Endothelial cell of umbilical vein (primary cell): Measurements from ENCODE around the gene PROM1. TPM values are rescaled to one million over a fixed set of nuclear protein-coding genes. Genes with fewer than 3 reads are reported as not detected.

Experiments used
- BruUV-seq: library from RNA; stranded (reverse); fragments of 400-500 nt; replicated peaks from 2 replicates; lab custom pipeline; 2021; lab: Mats Ljungman, UMichigan
- CTCF ChIA-PET: fragments of 300-600, 350-600 bp; sonication (Branson Sonifier 250); formaldehyde crosslinking; loops from one replicate; lab custom pipeline; 2021; ENCODE audit warnings: antibody characterized with exemption, inconsistent platforms; lab: Charles Lee
- POLR2A ChIA-PET: fragments of 300-600, 350-600 bp; sonication (Branson Sonifier 250); formaldehyde crosslinking; loops from one replicate; lab custom pipeline; 2021; ENCODE audit warnings: antibody characterized with exemption, inconsistent platforms; lab: Charles Lee
- DNase-seq: peaks from one replicate; pipeline ENCODE4 v3.0.0-alpha.2; 2011; ENCODE audit warnings: low read depth, low spot score
- FAIRE-seq: peaks from 2 replicates; lab custom pipeline; 2011; peaks lifted over from hg19 to GRCh38; lab: Jason Lieb, UNC
- H2AFZ ChIP-seq: 2 replicates; pipeline ENCODE4 v1.6.0; 2012; ENCODE audit warnings: low read depth, low read length, control low read depth, inconsistent platforms
- H3K27ac ChIP-seq: 2 replicates; pipeline ENCODE4 v1.5.1; 2011; ENCODE audit warnings: low read depth, mild to moderate bottlenecking, control low read depth, low read length, moderate library complexity; ENCODE audit not compliant: insufficient read depth
- H3K27me3 ChIP-seq, 2 experiments: 2 replicates each; pipeline versions ENCODE4 v1.6.0 to v1.6.1; 2011; ENCODE audit warnings: low read length in 2 of 2, mixed read lengths in 1 of 2; ENCODE audit not compliant: control insufficient read depth in 2 of 2, insufficient read depth in 2 of 2
- H3K36me3 ChIP-seq, 2 experiments: 2 replicates in 1 of 2; 3 replicates in 1 of 2; pipeline ENCODE4 v1.5.1; 2011; ENCODE audit warnings: low read length in 2 of 2, mild to moderate bottlenecking in 1 of 2, moderate library complexity in 1 of 2; ENCODE audit not compliant: control insufficient read depth in 2 of 2, insufficient read depth in 2 of 2; ENCODE audit errors: extremely low read depth in 1 of 2
- H3K4me1 ChIP-seq: 3 replicates; pipeline ENCODE4 v1.5.1; 2011; ENCODE audit warnings: mild to moderate bottlenecking, low read length; ENCODE audit not compliant: control insufficient read depth, insufficient read depth; ENCODE audit errors: extremely low read depth
- H3K4me2 ChIP-seq: 2 replicates; pipeline ENCODE4 v1.6.1; 2011; ENCODE audit warnings: low read length, control low read depth, mixed read lengths; ENCODE audit not compliant: insufficient read depth
- H3K4me3 ChIP-seq, 3 experiments: fragments of 200-600 bp in 1 of 3; sonication (generic), shearing (Covaris generic) in 1 of 3; replicated peaks in 1 of 3; 2 replicates each; pipeline ENCODE4 v1.5.1; 2011 to 2016; ENCODE audit warnings: control low read depth in 3 of 3, low read length in 3 of 3, mild to moderate bottlenecking in 2 of 3, inconsistent platforms in 1 of 3, low read depth in 1 of 3, moderate library complexity in 1 of 3; ENCODE audit not compliant: insufficient read depth in 1 of 3
- H3K79me2 ChIP-seq: 2 replicates; pipeline ENCODE4 v1.6.0; 2012; ENCODE audit warnings: low read length, inconsistent platforms; ENCODE audit not compliant: control insufficient read depth, insufficient read depth
- H3K9ac ChIP-seq: replicated peaks from 2 replicates; pipeline ENCODE3; 2011; ENCODE audit warnings: low read length, control low read depth; ENCODE audit not compliant: insufficient read depth; ENCODE audit errors: extremely low read depth
- H3K9me1 ChIP-seq: replicated peaks from 3 replicates; pipeline ENCODE4 v1.6.0; 2011; ENCODE audit warnings: mild to moderate bottlenecking, low read length; ENCODE audit not compliant: control insufficient read depth, insufficient read depth; ENCODE audit errors: extremely low read depth
- H3K9me3 ChIP-seq: replicated peaks from 2 replicates; pipeline ENCODE4 v1.5.1; 2012; ENCODE audit warnings: low read length, inconsistent platforms; ENCODE audit not compliant: control insufficient read depth, insufficient read depth
- H4K20me1 ChIP-seq: replicated peaks from 2 replicates; pipeline ENCODE3; 2011; ENCODE audit warnings: mild to moderate bottlenecking, low read length; ENCODE audit not compliant: control insufficient read depth, insufficient read depth; ENCODE audit errors: extremely low read depth
- CTCF ChIP-seq, 2 donors: IDR thresholded peaks; 1 replicate in 1 of 2; 2 replicates in 1 of 2; pipeline ENCODE4 v1.5.1; 2011; ENCODE audit warnings: low read length in 2 of 2, mild to moderate bottlenecking in 2 of 2, moderate library complexity in 2 of 2, control low read depth in 1 of 2, inconsistent platforms in 1 of 2, low read depth in 1 of 2; ENCODE audit not compliant: insufficient read depth in 1 of 2; ENCODE audit errors: extremely low read depth in 1 of 2
- EZH2 ChIP-seq: IDR thresholded peaks from 2 replicates; pipeline ENCODE4 v1.6.1; 2012; ENCODE audit warnings: borderline replicate concordance, low read depth, mild to moderate bottlenecking, moderate library complexity, low read length, inconsistent platforms; ENCODE audit not compliant: severe bottlenecking
- FOS ChIP-seq: IDR thresholded peaks from 2 replicates; pipeline ENCODE4 v1.6.1; 2011; ENCODE audit warnings: mild to moderate bottlenecking, low read length, moderate library complexity, borderline replicate concordance; ENCODE audit not compliant: insufficient read depth
- GATA2 ChIP-seq: IDR thresholded peaks from 2 replicates; pipeline ENCODE4 v1.7.0; 2011; ENCODE audit warnings: low read depth, mild to moderate bottlenecking, moderate library complexity, mixed read lengths, low read length; ENCODE audit not compliant: insufficient read length, insufficient read depth
- JUN ChIP-seq: IDR thresholded peaks from 2 replicates; pipeline ENCODE4 v1.6.1; 2011; ENCODE audit warnings: borderline replicate concordance, low read depth; ENCODE audit not compliant: insufficient read length, insufficient read depth
- MAX ChIP-seq: IDR thresholded peaks from 2 replicates; pipeline ENCODE4 v1.6.1; 2011; ENCODE audit not compliant: insufficient read depth, insufficient read length
- MYC ChIP-seq: IDR thresholded peaks from one replicate; pipeline ENCODE4 v1.6.1; 2011; ENCODE audit warnings: mild to moderate bottlenecking, low read depth, low read length
- POLR2A ChIP-seq: IDR thresholded peaks from 2 replicates; pipeline ENCODE4 v1.6.1; 2012; ENCODE audit warnings: low read depth, mild to moderate bottlenecking, control low read depth, low read length
- POLR2AphosphoS5 ChIP-seq: IDR thresholded peaks from 2 replicates; pipeline ENCODE4 v1.6.1; 2012; ENCODE audit warnings: low read depth, mild to moderate bottlenecking, control low read depth, low read length, moderate library complexity; ENCODE audit not compliant: insufficient read depth
- dilution Hi-C: fragments of 300-500 bp; cut with MboI; formaldehyde crosslinking; loops from one replicate; pipeline ENCODE4 v1.15.0; 2019; ENCODE audit warnings: low sequenced_read_pairs; ENCODE audit not compliant: extremely low pct_ligation_motif_present
- intact Hi-C: fragments of 100-400 bp; cut with micrococcal nuclease; formaldehyde crosslinking; loops from one replicate; pipeline ENCODE4 v1.10.0; 2022
- polyA plus RNA-seq, 4 experiments: library from polyadenylated mRNA; depleted of rRNA in 3 of 4; stranded (reverse) in 3 of 4; unstranded in 1 of 4; fragments of >200 nt; gene quantifications; 2 replicates each; pipeline versions ENCODE4 v1.2.1 to v1.2.3, GENCODE V29; 2011 to 2012; ENCODE audit warnings: missing spikeins in 1 of 4
- total RNA-seq: library from RNA; stranded (reverse); gene quantifications from 2 replicates; pipeline ENCODE4 v1.2.3, GENCODE V29; 2021

Gene PROM1
- total and polyA plus RNA-seq, 2 donors (not counting 3 experiments of a cell fraction or from before 2014, with no cell fraction given): 0.36 to 1.7 TPM

GRCh38 chr4:15961781-15962510 lies 121.9 kb downstream of the PROM1 start:
- Histone ChIP-seq H3K4me3 (no peak overlapping the region), H4K20me1 (no peaks in the 10 kb centered on the region), H3K9me3 (no peaks in the 10 kb centered on the region), H3K27me3 (no peaks in the 10 kb centered on the region), H3K9ac (no peak overlapping the region), H3K4me2 (no peak overlapping the region), H2AFZ (no peak overlapping the region), H3K36me3 (no peaks in the 10 kb centered on the region), H3K4me1 (no peaks in the 10 kb centered on the region), H3K79me2 (no peaks in the 10 kb centered on the region), H3K27ac (no peak overlapping the region), H3K9me1 (no peaks in the 10 kb centered on the region)
- FAIRE-seq (no peak), DNase-seq (no peak)
- intact Hi-C loops: no loop called here
- CTCF ChIA-PET: interaction anchor here (1.1 to 5.2 kb wide), 4 partner anchors 8 to 482 kb away, joined by 4 to 58 read pairs (median 18); no protein-coding TSS in a partner anchor
- no TSS peak for BruUV-seq
- TF ChIP-seq JUN (no peak), FOS (no peak), CTCF (IDR thresholded peaks at IDR 0.05; ENCODE audit: extremely low read depth in 1 of 2, insufficient read depth in 1 of 2, low read depth in 1 of 2, low read length in 2 of 2) (no peak), POLR2A (no peak), POLR2AphosphoS5 (no peak), MYC (no peak), MAX (no peak), EZH2 (no peak), GATA2 (no peak)
- dilution Hi-C loops: no loop called here
- POLR2A ChIA-PET: no interaction called here
